Stimulated activated CD4-positive, alpha-beta T cell treated with anti-CD3 and anti-CD28 coated beads, Interleukin-1b, Interleukin-23, amount 100 ng/mL, for 48 hours (primary cell): ENCODE results near the gene GMNC.
"Not testable (repeated sequence)": the region's sequence is repeated elsewhere in the genome, so short reads cannot be mapped to it uniquely, and the experiment has no call there.

ENCODE experiments used
- DNase-seq: peaks from one replicate; pipeline ENCODE4 v3.0.0-alpha.2; 2020

Gene GMNC

GRCh38 chr3:190862209-190863118 is at the start of gene GMNC:
Gene GMNC, minus strand, starts transcription at chr3:190862694. Its CDS starts 79 bp downstream, at chr3:190862615.
- DNase-seq: peak; percentile 52

GRCh38 chr3:190911382-190911781 is 48.9 kb upstream of the GMNC start:
- no peak for DNase-seq

- no peak for DNase-seq
Measured at GRCh38 chr3:190909908-190910307, 47.4 kb upstream of the GMNC start.

- DNase-seq: no peak
Measured at GRCh38 chr3:190903156-190903555, 40.7 kb upstream of the GMNC start.

- no peak for DNase-seq
Measured at GRCh38 chr3:190902292-190902691, 39.8 kb upstream of the GMNC start.

- DNase-seq: no peak
Measured at GRCh38 chr3:190892395-190892902, 30.0 kb upstream of the GMNC start.

- no peak for DNase-seq
Measured at GRCh38 chr3:190886945-190887344, 24.5 kb upstream of the GMNC start.

GRCh38 chr3:190883973-190884832 is 21.7 kb upstream of the GMNC start:
- peak; percentile 12 for DNase-seq

- DNase-seq: no peak
Measured at GRCh38 chr3:190883141-190883540, 20.6 kb upstream of the GMNC start.

GRCh38 chr3:190877925-190878324 is 15.4 kb upstream of the GMNC start:
- DNase-seq: peak; percentile 27

- DNase-seq: not testable (repeated sequence)
Measured at GRCh38 chr3:190876433-190876832, 13.9 kb upstream of the GMNC start.

- not testable (repeated sequence) for DNase-seq
Measured at GRCh38 chr3:190875061-190875460, 12.6 kb upstream of the GMNC start.

GRCh38 chr3:190870127-190870526 is 7.6 kb upstream of the GMNC start:
- DNase-seq: no peak

GRCh38 chr3:190867071-190867470 is 4.6 kb upstream of the GMNC start:
- no peak for DNase-seq

GRCh38 chr3:190865828-190866227 is 3.3 kb upstream of the GMNC start:
- no peak for DNase-seq

GRCh38 chr3:190865419-190865818 is 2.9 kb upstream of the GMNC start:
- no peak for DNase-seq

- no peak for DNase-seq
Measured at GRCh38 chr3:190864002-190864401, 1.5 kb upstream of the GMNC start.

GRCh38 chr3:190863119-190863465 is 598 bp upstream of the GMNC start:
- DNase-seq: no peak

GRCh38 chr3:190860521-190860920 is 2.0 kb downstream of the GMNC start:
- DNase-seq: no peak

- no peak for DNase-seq
Measured at GRCh38 chr3:190855151-190855550, 7.3 kb downstream of the GMNC start.

GRCh38 chr3:190854062-190854461 is 8.4 kb downstream of the GMNC start:
- DNase-seq: no peak

GRCh38 chr3:190853464-190853863 is 9.0 kb downstream of the GMNC start:
- DNase-seq: no peak

GRCh38 chr3:190849607-190850006 is 12.9 kb downstream of the GMNC start:
- no peak for DNase-seq

- DNase-seq: no peak
Measured at GRCh38 chr3:190848870-190849269, 13.6 kb downstream of the GMNC start.
